HepG2 (cell line): ENCODE measurements around the gene NELFB. TPM values are rescaled to one million over a fixed set of nuclear protein-coding genes. Genes with fewer than 3 reads are reported as not detected.

Source experiments
- BCL6 ChIP-seq: IDR thresholded peaks from 2 replicates; pipeline ENCODE4 v1.6.1; 2016; ENCODE audit warnings: missing genetic modification reagents, missing compliant biosample characterization
- EEA1 ChIP-seq: sonication (generic); formaldehyde crosslinking; IDR thresholded peaks from 2 replicates; pipeline ENCODE4 v1.5.1; 2020; ENCODE audit warnings: mild to moderate bottlenecking, missing genetic modification reagents, borderline replicate concordance
- MTA1 ChIP-seq: sonication (generic); formaldehyde crosslinking; IDR thresholded peaks from 2 replicates; pipeline ENCODE4 v1.4.0; 2020; ENCODE audit warnings: missing genetic modification reagents, mild to moderate bottlenecking, borderline replicate concordance
- NCOA1 ChIP-seq: sonication (generic); formaldehyde crosslinking; IDR thresholded peaks from 2 replicates; pipeline ENCODE4 v1.9.0; 2021; ENCODE audit warnings: missing genetic modification reagents
- PHF21A ChIP-seq: sonication (generic); formaldehyde crosslinking; IDR thresholded peaks from 2 replicates; pipeline ENCODE4 v1.5.0; 2020; ENCODE audit warnings: mild to moderate bottlenecking, missing genetic modification reagents
- RARA ChIP-seq: IDR thresholded peaks from 2 replicates; pipeline ENCODE4 v1.6.1; 2016; ENCODE audit warnings: missing genetic modification reagents, missing compliant biosample characterization
- SPEN ChIP-seq: sonication (generic); formaldehyde crosslinking; IDR thresholded peaks from 2 replicates; pipeline ENCODE4 v1.5.1; 2020; ENCODE audit warnings: low read depth, mild to moderate bottlenecking, missing genetic modification reagents
- YY1 ChIP-seq: IDR thresholded peaks from 2 replicates; pipeline ENCODE4 v1.6.1; 2011; ENCODE audit warnings: low read length, low read depth, moderate library complexity, mild to moderate bottlenecking; ENCODE audit not compliant: insufficient read depth, insufficient replicate concordance
- ZFP41 ChIP-seq: sonication (generic); formaldehyde crosslinking; IDR thresholded peaks from 2 replicates; pipeline ENCODE4 v1.4.0; 2020; ENCODE audit warnings: mild to moderate bottlenecking, missing genetic modification reagents, borderline replicate concordance
- ZFP90 ChIP-seq: sonication (generic); formaldehyde crosslinking; IDR thresholded peaks from 2 replicates; pipeline ENCODE4 v1.8.0; 2022; ENCODE audit warnings: missing genetic modification reagents, mild to moderate bottlenecking, inconsistent platforms, borderline replicate concordance
- ZNF34 ChIP-seq: sonication (generic); formaldehyde crosslinking; IDR thresholded peaks from 2 replicates; pipeline ENCODE4 v1.4.0; 2020; ENCODE audit warnings: mild to moderate bottlenecking, missing genetic modification reagents, borderline replicate concordance
- ZNF543 ChIP-seq: sonication (generic); formaldehyde crosslinking; IDR thresholded peaks from 2 replicates; pipeline ENCODE4 v1.4.0; 2020; ENCODE audit warnings: mild to moderate bottlenecking, missing genetic modification reagents
- ZNF563 ChIP-seq: sonication (generic); formaldehyde crosslinking; IDR thresholded peaks from 2 replicates; pipeline ENCODE4 v1.8.0; 2022; ENCODE audit warnings: mild to moderate bottlenecking, moderate library complexity, missing genetic modification reagents
- ZNF605 ChIP-seq: sonication (generic); formaldehyde crosslinking; IDR thresholded peaks from 2 replicates; pipeline ENCODE4 v1.8.0; 2022; ENCODE audit warnings: mild to moderate bottlenecking, missing genetic modification reagents
- ZNF792 ChIP-seq: IDR thresholded peaks from 2 replicates; pipeline ENCODE4 v1.6.1; 2016
- polyA plus RNA-seq, 8 experiments: library from polyadenylated mRNA; depleted of rRNA in 3 of 8; stranded (reverse) in 7 of 8; unstranded in 1 of 8; fragments of >200 nt; fragmentation: Illumina TruSeq in 4 of 8; extraction: Trizol in 4 of 8; gene quantifications; 2 replicates each; pipeline versions ENCODE4 v1.2.1 to v1.2.3, GENCODE V29; 2011 to 2016; ENCODE audit warnings: low read depth in 4 of 8, missing spikeins in 1 of 8, mixed read lengths in 1 of 8; ENCODE audit not compliant: insufficient read depth in 1 of 8
- total RNA-seq, 5 experiments: library from RNA; depleted of rRNA; stranded (reverse); fragments of >200 nt; fragmentation: Illumina TruSeq; extraction: Trizol; gene quantifications; 2 replicates each; pipeline ENCODE4 v1.2.3, GENCODE V29; 2016; ENCODE audit warnings: low read depth in 1 of 5
- TF ChIP-seq, protein P1 (sequence below): sonication (generic); formaldehyde crosslinking; IDR thresholded peaks from 2 replicates; pipeline ENCODE4 v1.4.0; 2020; ENCODE audit warnings: missing genetic modification reagents, borderline replicate concordance
- TF ChIP-seq, protein P2 (sequence below), 2 experiments: sonication (generic) in 1 of 2; formaldehyde crosslinking in 1 of 2; IDR thresholded peaks; 2 replicates each; pipeline versions ENCODE4 v1.6.1 to v1.9.0; 2014 to 2022; ENCODE audit warnings: antibody characterized with exemption in 1 of 2, borderline replicate concordance in 1 of 2, inconsistent platforms in 1 of 2, low read depth in 1 of 2, missing genetic modification reagents in 1 of 2
- TF ChIP-seq, protein P3 (sequence below): sonication (generic); formaldehyde crosslinking; IDR thresholded peaks from 2 replicates; pipeline ENCODE4 v1.4.0; 2020; ENCODE audit warnings: missing genetic modification reagents
- TF ChIP-seq, protein P4 (sequence below): conservative IDR thresholded peaks from 2 replicates; pipeline ENCODE4 v1.6.1; 2018; ENCODE audit warnings: missing genetic modification reagents

The NELFB gene
- total and polyA plus RNA-seq, 2 of the 13 experiments (the other 11 are each of a cell fraction or from before 2014, with no cell fraction given) = 26.5 to 45.8 TPM

DNA sequence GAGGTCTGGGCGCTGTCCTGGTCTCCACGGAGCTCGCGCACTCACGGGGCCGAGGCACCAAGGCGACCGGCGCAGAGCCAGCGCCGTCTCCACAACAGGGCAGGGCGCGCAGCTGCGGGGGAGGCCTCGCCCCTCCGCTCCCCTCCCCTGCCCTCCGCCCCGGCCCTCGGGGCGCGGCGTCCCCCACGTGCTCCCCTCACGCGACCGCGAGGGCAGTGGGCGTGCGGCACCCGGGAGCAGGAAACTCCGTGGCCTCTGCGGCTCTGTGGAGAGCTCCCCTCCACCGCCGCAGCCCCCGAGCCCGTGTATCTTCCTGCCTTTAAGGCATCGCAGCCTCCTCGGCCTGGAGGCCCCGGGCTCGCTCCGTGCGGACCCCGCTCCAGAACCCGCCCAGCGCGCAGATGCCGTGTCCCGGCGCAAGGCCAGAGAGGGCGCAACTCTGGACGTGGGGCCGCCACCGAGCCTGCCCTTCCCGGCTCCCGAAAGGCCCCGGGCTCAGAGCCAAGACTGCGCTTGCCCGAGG, 14.7 kb upstream of the NELFB start (continued):
- TF ChIP-seq, protein P1, sequence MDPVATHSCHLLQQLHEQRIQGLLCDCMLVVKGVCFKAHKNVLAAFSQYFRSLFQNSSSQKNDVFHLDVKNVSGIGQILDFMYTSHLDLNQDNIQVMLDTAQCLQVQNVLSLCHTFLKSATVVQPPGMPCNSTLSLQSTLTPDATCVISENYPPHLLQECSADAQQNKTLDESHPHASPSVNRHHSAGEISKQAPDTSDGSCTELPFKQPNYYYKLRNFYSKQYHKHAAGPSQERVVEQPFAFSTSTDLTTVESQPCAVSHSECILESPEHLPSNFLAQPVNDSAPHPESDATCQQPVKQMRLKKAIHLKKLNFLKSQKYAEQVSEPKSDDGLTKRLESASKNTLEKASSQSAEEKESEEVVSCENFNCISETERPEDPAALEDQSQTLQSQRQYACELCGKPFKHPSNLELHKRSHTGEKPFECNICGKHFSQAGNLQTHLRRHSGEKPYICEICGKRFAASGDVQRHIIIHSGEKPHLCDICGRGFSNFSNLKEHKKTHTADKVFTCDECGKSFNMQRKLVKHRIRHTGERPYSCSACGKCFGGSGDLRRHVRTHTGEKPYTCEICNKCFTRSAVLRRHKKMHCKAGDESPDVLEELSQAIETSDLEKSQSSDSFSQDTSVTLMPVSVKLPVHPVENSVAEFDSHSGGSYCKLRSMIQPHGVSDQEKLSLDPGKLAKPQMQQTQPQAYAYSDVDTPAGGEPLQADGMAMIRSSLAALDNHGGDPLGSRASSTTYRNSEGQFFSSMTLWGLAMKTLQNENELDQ = no peak
- TF ChIP-seq EEA1 (peak; percentile 84; the same call in 1 of the 2 replicates), YY1 (peak; percentile 29), MTA1 (CRISPR knock-in tag) (peak; percentile 89; the same call in 1 of the 2 replicates), ZNF543 (CRISPR knock-in tag) (peak; percentile 92; the same call in 1 of the 2 replicates), PHF21A (CRISPR knock-in tag) (peak; percentile 71; the same call in 1 of the 2 replicates), ZFP41 (peak; percentile 84; the same call in 1 of the 2 replicates), BCL6 (CRISPR knock-in tag) (peak; percentile 64), ZNF605 (CRISPR knock-in tag) (no peak), SPEN (CRISPR knock-in tag) (peak; percentile 78; the same call in 1 of the 2 replicates), ZNF563 (peak; percentile 95), ZNF792 (CRISPR knock-in tag) (0 out of 2 replicates have a peak, but pooled peaks have one; percentile 57), ZNF34 (no peak), ZFP90 (0 out of 2 replicates have a peak, but pooled peaks have one; percentile 76), NCOA1 (CRISPR knock-in tag) (peak; percentile 89; the same call in 1 of the 2 replicates), RARA (CRISPR knock-in tag) (peak; percentile 42)
- TF ChIP-seq, protein P2, sequence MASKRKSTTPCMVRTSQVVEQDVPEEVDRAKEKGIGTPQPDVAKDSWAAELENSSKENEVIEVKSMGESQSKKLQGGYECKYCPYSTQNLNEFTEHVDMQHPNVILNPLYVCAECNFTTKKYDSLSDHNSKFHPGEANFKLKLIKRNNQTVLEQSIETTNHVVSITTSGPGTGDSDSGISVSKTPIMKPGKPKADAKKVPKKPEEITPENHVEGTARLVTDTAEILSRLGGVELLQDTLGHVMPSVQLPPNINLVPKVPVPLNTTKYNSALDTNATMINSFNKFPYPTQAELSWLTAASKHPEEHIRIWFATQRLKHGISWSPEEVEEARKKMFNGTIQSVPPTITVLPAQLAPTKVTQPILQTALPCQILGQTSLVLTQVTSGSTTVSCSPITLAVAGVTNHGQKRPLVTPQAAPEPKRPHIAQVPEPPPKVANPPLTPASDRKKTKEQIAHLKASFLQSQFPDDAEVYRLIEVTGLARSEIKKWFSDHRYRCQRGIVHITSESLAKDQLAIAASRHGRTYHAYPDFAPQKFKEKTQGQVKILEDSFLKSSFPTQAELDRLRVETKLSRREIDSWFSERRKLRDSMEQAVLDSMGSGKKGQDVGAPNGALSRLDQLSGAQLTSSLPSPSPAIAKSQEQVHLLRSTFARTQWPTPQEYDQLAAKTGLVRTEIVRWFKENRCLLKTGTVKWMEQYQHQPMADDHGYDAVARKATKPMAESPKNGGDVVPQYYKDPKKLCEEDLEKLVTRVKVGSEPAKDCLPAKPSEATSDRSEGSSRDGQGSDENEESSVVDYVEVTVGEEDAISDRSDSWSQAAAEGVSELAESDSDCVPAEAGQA (IDR thresholded peaks at IDR 0.05; ENCODE audit: low read depth) = no peak
- TF ChIP-seq, protein P2 (CRISPR knock-in tag; IDR thresholded peaks at IDR 0.05; ENCODE audit: borderline replicate concordance) = peak; percentile 53; the same call in 1 of the 2 replicates
- TF ChIP-seq, protein P3, sequence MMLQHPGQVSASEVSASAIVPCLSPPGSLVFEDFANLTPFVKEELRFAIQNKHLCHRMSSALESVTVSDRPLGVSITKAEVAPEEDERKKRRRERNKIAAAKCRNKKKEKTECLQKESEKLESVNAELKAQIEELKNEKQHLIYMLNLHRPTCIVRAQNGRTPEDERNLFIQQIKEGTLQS (CRISPR knock-in tag) = 0 out of 2 replicates have a peak, but pooled peaks have one; percentile 50
- TF ChIP-seq, protein P4, sequence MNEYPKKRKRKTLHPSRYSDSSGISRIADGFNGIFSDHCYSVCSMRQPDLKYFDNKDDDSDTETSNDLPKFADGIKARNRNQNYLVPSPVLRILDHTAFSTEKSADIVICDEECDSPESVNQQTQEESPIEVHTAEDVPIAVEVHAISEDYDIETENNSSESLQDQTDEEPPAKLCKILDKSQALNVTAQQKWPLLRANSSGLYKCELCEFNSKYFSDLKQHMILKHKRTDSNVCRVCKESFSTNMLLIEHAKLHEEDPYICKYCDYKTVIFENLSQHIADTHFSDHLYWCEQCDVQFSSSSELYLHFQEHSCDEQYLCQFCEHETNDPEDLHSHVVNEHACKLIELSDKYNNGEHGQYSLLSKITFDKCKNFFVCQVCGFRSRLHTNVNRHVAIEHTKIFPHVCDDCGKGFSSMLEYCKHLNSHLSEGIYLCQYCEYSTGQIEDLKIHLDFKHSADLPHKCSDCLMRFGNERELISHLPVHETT (CRISPR knock-in tag) = peak; percentile 97
